Measurements from ENCODE around the gene METTL13. TPM values are rescaled to one million over a fixed set of nuclear protein-coding genes. Genes with fewer than 3 reads are reported as not detected.

The METTL13 gene
- total RNA-seq, 1 experiment from 2014 or later: 49.9 TPM

- H3K4me1 ChIP-seq (ENCODE audit: insufficient read depth, low read length, poor library complexity, severe bottlenecking): no peaks in the 10 kb centered on the region
- no TSS peak for BruUV-seq (replicated peaks)
- ChIA-PET CTCF (no interaction called here), POLR2A (ENCODE audit: low non-redundant PET) (interaction anchor here (0.7 kb wide), 1 partner anchor 9 kb away, joined by 16 read pairs; no protein-coding TSS in a partner anchor)
- H3K4me3 ChIP-seq (ENCODE audit: low read depth, low read length, poor library complexity, severe bottlenecking): no peak overlapping the region
- H3K27ac ChIP-seq (ENCODE audit: low read depth, low read length, poor library complexity, severe bottlenecking): no peak overlapping the region
- no peaks in the 10 kb centered on the region for H3K36me3 ChIP-seq (ENCODE audit: insufficient read depth, low read length, poor library complexity, severe bottlenecking)
- no peak for DNase-seq (ENCODE audit: low spot score)
- no peaks in the 10 kb centered on the region for H3K9me3 ChIP-seq (ENCODE audit: low read depth, low read length, poor library complexity, severe bottlenecking)
- intact Hi-C loops (cut with micrococcal nuclease; ENCODE audit: unreplicated experiment): loop anchor here (5.0 to 10.0 kb wide), 2 partner anchors 160 to 597 kb away; no protein-coding TSS in a partner anchor
- H3K27me3 ChIP-seq (replicated peaks; ENCODE audit: insufficient read depth, low read depth, low read length, poor library complexity): no peaks in the 10 kb centered on the region
- TF ChIP-seq CTCF (conservative IDR thresholded peaks at IDR 0.05; ENCODE audit: low read depth, low read length) (no peak), EZH2 (IDR thresholded peaks at IDR 0.05; ENCODE audit: borderline replicate concordance, low read depth, low read length, poor library complexity, severe bottlenecking) (no peak)
Measured at GRCh38 chr1:171807556-171807955, 26.1 kb downstream of the METTL13 start.

GRCh38 chr1:171809834-171810233 is 28.4 kb downstream of the METTL13 start:
- Histone ChIP-seq H3K27ac (ENCODE audit: low read depth, low read length, poor library complexity, severe bottlenecking) (no peak overlapping the region), H3K9me3 (ENCODE audit: low read depth, low read length, poor library complexity, severe bottlenecking) (no peaks in the 10 kb centered on the region), H3K36me3 (ENCODE audit: insufficient read depth, low read length, poor library complexity, severe bottlenecking) (no peaks in the 10 kb centered on the region), H3K4me1 (ENCODE audit: insufficient read depth, low read length, poor library complexity, severe bottlenecking) (no peaks in the 10 kb centered on the region), H3K27me3 (replicated peaks; ENCODE audit: insufficient read depth, low read depth, low read length, poor library complexity) (no peaks in the 10 kb centered on the region), H3K4me3 (ENCODE audit: low read depth, low read length, poor library complexity, severe bottlenecking) (no peak overlapping the region)
- no TSS peak for BruUV-seq (replicated peaks)
- DNase-seq (ENCODE audit: low spot score): no peak
- ChIA-PET POLR2A (ENCODE audit: low non-redundant PET) (no interaction called here), CTCF (no interaction called here)
- TF ChIP-seq CTCF (conservative IDR thresholded peaks at IDR 0.05; ENCODE audit: low read depth, low read length) (no peak), EZH2 (IDR thresholded peaks at IDR 0.05; ENCODE audit: borderline replicate concordance, low read depth, low read length, poor library complexity, severe bottlenecking) (no peak)
- intact Hi-C loops (cut with micrococcal nuclease; ENCODE audit: unreplicated experiment): loop anchor here (5.0 to 10.0 kb wide), 2 partner anchors 157 to 595 kb away; no protein-coding TSS in a partner anchor

- Histone ChIP-seq H3K4me1 (ENCODE audit: insufficient read depth, low read length, poor library complexity, severe bottlenecking) (no peaks in the 10 kb centered on the region), H3K9me3 (ENCODE audit: low read depth, low read length, poor library complexity, severe bottlenecking) (no peaks in the 10 kb centered on the region), H3K36me3 (ENCODE audit: insufficient read depth, low read length, poor library complexity, severe bottlenecking) (no peaks in the 10 kb centered on the region), H3K27ac (ENCODE audit: low read depth, low read length, poor library complexity, severe bottlenecking) (no peak overlapping the region), H3K27me3 (replicated peaks; ENCODE audit: insufficient read depth, low read depth, low read length, poor library complexity) (no peaks in the 10 kb centered on the region), H3K4me3 (ENCODE audit: low read depth, low read length, poor library complexity, severe bottlenecking) (no peak overlapping the region)
- ChIA-PET POLR2A (ENCODE audit: low non-redundant PET) (no interaction called here), CTCF (no interaction called here)
- DNase-seq (ENCODE audit: low spot score): no peak
- intact Hi-C loops (cut with micrococcal nuclease; ENCODE audit: unreplicated experiment): no loop called here
- no TSS peak for BruUV-seq (replicated peaks)
- no peak for TF ChIP-seq CTCF (conservative IDR thresholded peaks at IDR 0.05; ENCODE audit: low read depth, low read length)
- TF ChIP-seq EZH2 (IDR thresholded peaks at IDR 0.05; ENCODE audit: borderline replicate concordance, low read depth, low read length, poor library complexity, severe bottlenecking): no peak
Measured at GRCh38 chr1:171811672-171812071, 30.2 kb downstream of the METTL13 start.

Data from A673 (cell line).